ENCODE results near the gene ZDHHC22. TPM values are rescaled to one million over a fixed set of nuclear protein-coding genes. Genes with fewer than 3 reads are reported as not detected.

The ZDHHC22 gene
- total RNA-seq, 1 donor from 2014 or later = 77.3 TPM

- Mint-ChIP-seq H3K36me3 (ENCODE audit: unreplicated experiment) (no peaks in the 10 kb centered on the region), H3K4me3 (ENCODE audit: unreplicated experiment) (no peak overlapping the region), H3K4me1 (ENCODE audit: low read depth, unreplicated experiment) (peaks cover 41% of the 10 kb centered on the region), H3K9me3 (ENCODE audit: unreplicated experiment) (no peaks in the 10 kb centered on the region), H3K27me3 (ENCODE audit: unreplicated experiment) (no peaks in the 10 kb centered on the region), H3K27ac (ENCODE audit: unreplicated experiment) (no peak overlapping the region)
- DNase-seq = no peak
- TF ChIP-seq CTCF (IDR thresholded peaks at IDR 0.05; ENCODE audit: partially characterized antibody, unreplicated experiment) = no peak
These were observed 32.8 kb downstream of the ZDHHC22 start for GRCh38 chr14:77108753-77109152.

- Mint-ChIP-seq H3K27me3 (ENCODE audit: unreplicated experiment) (no peaks in the 10 kb centered on the region), H3K9me3 (ENCODE audit: unreplicated experiment) (no peaks in the 10 kb centered on the region), H3K4me3 (ENCODE audit: unreplicated experiment) (no peak overlapping the region), H3K36me3 (ENCODE audit: unreplicated experiment) (no peaks in the 10 kb centered on the region), H3K27ac (ENCODE audit: unreplicated experiment) (no peak overlapping the region), H3K4me1 (ENCODE audit: low read depth, unreplicated experiment) (peaks cover 42% of the 10 kb centered on the region)
- DNase-seq = no peak
- no peak for TF ChIP-seq CTCF (IDR thresholded peaks at IDR 0.05; ENCODE audit: partially characterized antibody, unreplicated experiment)
These were observed 34.4 kb downstream of the ZDHHC22 start for GRCh38 chr14:77107228-77107627.

- H3K36me3 Mint-ChIP-seq (ENCODE audit: unreplicated experiment) = no peaks in the 10 kb centered on the region
- H3K4me3 Mint-ChIP-seq (ENCODE audit: unreplicated experiment) = no peak overlapping the region
- TF ChIP-seq CTCF (IDR thresholded peaks at IDR 0.05; ENCODE audit: partially characterized antibody, unreplicated experiment) = no peak
- no peak overlapping the region for H3K27ac Mint-ChIP-seq (ENCODE audit: unreplicated experiment)
- peaks cover 38% of the 10 kb centered on the region for H3K4me1 Mint-ChIP-seq (ENCODE audit: low read depth, unreplicated experiment)
- H3K27me3 Mint-ChIP-seq (ENCODE audit: unreplicated experiment) = no peaks in the 10 kb centered on the region
- no peak for DNase-seq
- H3K9me3 Mint-ChIP-seq (ENCODE audit: unreplicated experiment) = no peaks in the 10 kb centered on the region
These were observed 34.9 kb downstream of the ZDHHC22 start for GRCh38 chr14:77106666-77107065.

- H3K9me3 Mint-ChIP-seq (ENCODE audit: unreplicated experiment) = no peaks in the 10 kb centered on the region
- H3K4me3 Mint-ChIP-seq (ENCODE audit: unreplicated experiment) = no peak overlapping the region
- H3K27ac Mint-ChIP-seq (ENCODE audit: unreplicated experiment) = peak overlapping the region; percentile 45
- TF ChIP-seq CTCF (IDR thresholded peaks at IDR 0.05; ENCODE audit: partially characterized antibody, unreplicated experiment) = no peak
- no peaks in the 10 kb centered on the region for H3K36me3 Mint-ChIP-seq (ENCODE audit: unreplicated experiment)
- peaks cover 29% of the 10 kb centered on the region for H3K4me1 Mint-ChIP-seq (ENCODE audit: low read depth, unreplicated experiment)
- no peak for DNase-seq
- H3K27me3 Mint-ChIP-seq (ENCODE audit: unreplicated experiment) = no peaks in the 10 kb centered on the region
These were observed 36.2 kb downstream of the ZDHHC22 start for GRCh38 chr14:77105145-77105939.

- no peak for TF ChIP-seq CTCF (IDR thresholded peaks at IDR 0.05; ENCODE audit: partially characterized antibody, unreplicated experiment)
- H3K4me3 Mint-ChIP-seq (ENCODE audit: unreplicated experiment) = peak overlapping the region; percentile 4
- no peaks in the 10 kb centered on the region for H3K36me3 Mint-ChIP-seq (ENCODE audit: unreplicated experiment)
- no peaks in the 10 kb centered on the region for H3K27me3 Mint-ChIP-seq (ENCODE audit: unreplicated experiment)
- no peak for DNase-seq
- H3K4me1 Mint-ChIP-seq (ENCODE audit: low read depth, unreplicated experiment) = peaks cover 23% of the 10 kb centered on the region
- H3K9me3 Mint-ChIP-seq (ENCODE audit: unreplicated experiment) = no peaks in the 10 kb centered on the region
- peak overlapping the region; percentile 84 for H3K27ac Mint-ChIP-seq (ENCODE audit: unreplicated experiment)
These were observed 37.2 kb downstream of the ZDHHC22 start for GRCh38 chr14:77104393-77104792.
